B cell (primary cell): ENCODE results near the gene DYRK3. TPM values are rescaled to one million over a fixed set of nuclear protein-coding genes. Genes with fewer than 3 reads are reported as not detected.

Experiments
- ATAC-seq: fragments of 200-7000 bp; cut with Tn5 transposase; one replicate; pipeline ENCODE4 v1.10.0; 2021; ENCODE audit warnings: low read depth, mild to moderate bottlenecking, moderate number of reproducible peaks, moderate library complexity
- CTCF ChIA-PET: fragments of 350-600 bp; sonication (Branson Sonifier 250); formaldehyde crosslinking; loops from one replicate; lab custom pipeline; 2021; ENCODE audit warnings: antibody characterized with exemption, inconsistent platforms; lab: Charles Lee
- POLR2A ChIA-PET: fragments of 350-600 bp; sonication (Branson Sonifier 250); formaldehyde crosslinking; loops from one replicate; lab custom pipeline; 2021; ENCODE audit warnings: antibody characterized with exemption; lab: Charles Lee
- DNase-seq: peaks from one replicate; pipeline ENCODE4 v3.0.0; 2013
- H2AFZ ChIP-seq: 2 replicates; pipeline ENCODE4 v1.6.1; 2012; ENCODE audit warnings: mild to moderate bottlenecking, low read depth, low read length; ENCODE audit not compliant: insufficient read depth, poor library complexity, severe bottlenecking
- H3K27ac ChIP-seq, 2 donors: 1 replicate in 1 of 2; 2 replicates in 1 of 2; pipeline ENCODE4 v1.5.1; 2012 to 2013; ENCODE audit warnings: low read length in 2 of 2, mild to moderate bottlenecking in 2 of 2, moderate library complexity in 1 of 2
- H3K27me3 ChIP-seq, 4 experiments: fragments of 200-600 bp in 1 of 4; sonication (generic) in 1 of 4; replicated peaks in 1 of 4; 1 replicate in 2 of 4; 2 replicates in 2 of 4; pipeline versions ENCODE4 v1.6.1 to v1.7.0; 2013 to 2016; ENCODE audit warnings: low read length in 3 of 4, mild to moderate bottlenecking in 2 of 4, mixed read lengths in 1 of 4, moderate library complexity in 1 of 4; ENCODE audit not compliant: insufficient read depth in 4 of 4, control insufficient read depth in 3 of 4; ENCODE audit errors: control extremely low read depth in 1 of 4
- H3K36me3 ChIP-seq, 2 experiments: replicated peaks in 1 of 2; 1 replicate in 1 of 2; 2 replicates in 1 of 2; pipeline versions ENCODE4 v1.6.1 to v1.7.1; 2013; ENCODE audit warnings: low read length in 1 of 2; ENCODE audit not compliant: insufficient read depth in 2 of 2, control insufficient read depth in 1 of 2; ENCODE audit errors: control extremely low read depth in 1 of 2, extremely low read depth in 1 of 2
- H3K4me1 ChIP-seq, 2 donors: fragments of 200-600 bp in 1 of 2; sonication (generic) in 1 of 2; 1 replicate in 1 of 2; 2 replicates in 1 of 2; pipeline versions ENCODE4 v1.5.1 to v1.6.1; 2013 to 2017; ENCODE audit warnings: low read length in 2 of 2; ENCODE audit not compliant: control insufficient read depth in 2 of 2, insufficient read depth in 2 of 2
- H3K4me2 ChIP-seq: replicated peaks from 2 replicates; pipeline ENCODE3; 2012; ENCODE audit warnings: mild to moderate bottlenecking, low read depth, low read length; ENCODE audit not compliant: poor library complexity, severe bottlenecking
- H3K4me3 ChIP-seq, 5 experiments: fragments of 200-600 bp in 1 of 5; sonication (generic) in 1 of 5; 1 replicate in 3 of 5; 2 replicates in 2 of 5; pipeline versions ENCODE4 v1.5.1 to v1.7.0; 2011 to 2016; ENCODE audit warnings: low read length in 4 of 5, mild to moderate bottlenecking in 4 of 5, low read depth in 2 of 5, control low read depth in 1 of 5, moderate library complexity in 1 of 5; ENCODE audit not compliant: insufficient read depth in 1 of 5; ENCODE audit errors: control extremely low read depth in 1 of 5, extremely low read depth in 1 of 5
- H3K79me2 ChIP-seq: fragments of 200-600 bp; sonication (generic); one replicate; pipeline ENCODE4 v1.6.0; 2016; ENCODE audit warnings: low read length; ENCODE audit not compliant: control insufficient read depth, insufficient read depth
- H3K9ac ChIP-seq: fragments of 200-600 bp; sonication (generic); 2 replicates; pipeline ENCODE4 v1.6.1; 2017; ENCODE audit warnings: mild to moderate bottlenecking, low read length, moderate library complexity
- H3K9me3 ChIP-seq, 3 donors: one replicate each; pipeline versions ENCODE4 v1.6.1 to v1.7.1; 2013; ENCODE audit warnings: low read length in 2 of 3; ENCODE audit not compliant: control insufficient read depth in 2 of 3, insufficient read depth in 1 of 3; ENCODE audit errors: control extremely low read depth in 1 of 3
- H4K20me1 ChIP-seq: 2 replicates; pipeline ENCODE4 v1.6.0; 2012; ENCODE audit warnings: mild to moderate bottlenecking, low read length; ENCODE audit not compliant: insufficient read depth, control insufficient read depth, poor library complexity, severe bottlenecking
- H3K27ac Mint-ChIP-seq: one replicate; pipeline ENCODE4 v1.8.0; 2021; ENCODE audit warnings: mixed read lengths
- H3K27me3 Mint-ChIP-seq: one replicate; pipeline ENCODE4 v1.8.0; 2021; ENCODE audit warnings: mixed read lengths
- H3K4me1 Mint-ChIP-seq: one replicate; pipeline ENCODE4 v1.8.0; 2021; ENCODE audit warnings: mixed read lengths
- H3K4me3 Mint-ChIP-seq: one replicate; pipeline ENCODE4 v1.8.0; 2021; ENCODE audit warnings: mixed read lengths
- H3K9me3 Mint-ChIP-seq: one replicate; pipeline ENCODE4 v1.8.0; 2022; ENCODE audit warnings: mixed read lengths; ENCODE audit not compliant: insufficient read depth
- CTCF ChIP-seq: fragments of 200-600 bp; IDR thresholded peaks from one replicate; pipeline ENCODE4 v1.8.0; 2022; ENCODE audit warnings: antibody characterized with exemption, mild to moderate bottlenecking
- EZH2 ChIP-seq: IDR thresholded peaks from 2 replicates; pipeline ENCODE4 v1.6.1; 2012; ENCODE audit warnings: borderline replicate concordance, low read depth, mild to moderate bottlenecking, moderate library complexity, low read length; ENCODE audit not compliant: insufficient read depth, poor library complexity, severe bottlenecking
- WGBS: methylation state at CpG from one replicate; pipeline ENCODE4 v1.1.5; 2013; ENCODE audit warnings: missing lambda C conversion rate; ENCODE audit not compliant: insufficient coverage; 5-methylcytosine and 5-hydroxymethylcytosine counted together
- intact Hi-C: fragments of 100-400 bp; cut with micrococcal nuclease; formaldehyde crosslinking; loops from one replicate; pipeline ENCODE4 v1.10.0; 2022
- polyA plus RNA-seq: library from polyadenylated mRNA; depleted of rRNA; stranded (reverse); fragments of >200 nt; gene quantifications from 2 replicates; pipeline ENCODE4 v1.2.3, GENCODE V29; 2012
- total RNA-seq, 2 donors: library from RNA; stranded (reverse); fragments of 120-200 nt in 1 of 2; gene quantifications; 1 replicate in 1 of 2; 2 replicates in 1 of 2; pipeline versions ENCODE4 v1.2.3 to v1.2.4, GENCODE V29; 2013 to 2022

Gene DYRK3
- total and polyA plus RNA-seq, 2 donors (not counting 1 experiment from before 2014, with no cell fraction given), result 0.30 TPM; not detected in 1

- H3K9me3 Mint-ChIP-seq, result no peaks in the 10 kb centered on the region
- H3K36me3 ChIP-seq, result no peaks in the 10 kb centered on the region
- H3K4me3 Mint-ChIP-seq, result peak overlapping the region; percentile 64
- H3K9me3 ChIP-seq, result no peaks in the 10 kb centered on the region
- H3K4me1 Mint-ChIP-seq, result peaks cover 24% of the 10 kb centered on the region
- CTCF ChIA-PET, result interaction anchor here (0.6 to 18.6 kb wide), 74 partner anchors 10 to 951 kb away, joined by 3 to 215 read pairs (median 5); partner anchors contain the start of genes DYRK3, EIF2D, IKBKE and IL10
- H3K27me3 Mint-ChIP-seq, result peaks cover 40% of the 10 kb centered on the region
- intact Hi-C loops, result loop anchor here (1.0 to 2.0 kb wide), 7 partner anchors 15 to 185 kb away; no protein-coding TSS in a partner anchor
- peak overlapping the region; percentile 75 for H3K4me2 ChIP-seq
- WGBS, result 0% methylated on average over 11 of the region's 20 CpGs
- POLR2A ChIA-PET, result interaction anchor here (0.8 to 1.3 kb wide), 4 partner anchors 9 to 52 kb away, joined by 3 to 5 read pairs (median 4); partner anchors contain the start of gene EIF2D
- H4K20me1 ChIP-seq, result no peaks in the 10 kb centered on the region
- H3K9ac ChIP-seq, result peak overlapping the region; percentile 42
- H3K79me2 ChIP-seq, result no peaks in the 10 kb centered on the region
- H3K27ac Mint-ChIP-seq, result no peak overlapping the region
- peak; percentile 89 for TF ChIP-seq CTCF
- no peak for TF ChIP-seq EZH2
- peaks cover 0 to 48% (median 15%) of the 10 kb centered on the region in 4 experiments for H3K27me3 ChIP-seq
- DNase-seq (peak; percentile 86), ATAC-seq (peak; percentile 80)
- H2AFZ ChIP-seq, result peak overlapping the region; percentile 18
- peaks cover 14 to 16% of the 10 kb centered on the region in 2 donors for H3K4me1 ChIP-seq
- peak overlapping the region in 2 of 5 experiments; percentile 31 to 34 for H3K4me3 ChIP-seq
- no peak overlapping the region for H3K27ac ChIP-seq
Measured at GRCh38 chr1:206663832-206664652, 28.7 kb downstream of the DYRK3 start.

- Histone ChIP-seq H3K4me2 (no peak overlapping the region), H3K79me2 (no peaks in the 10 kb centered on the region), H3K27ac (no peak overlapping the region), H3K9me3 (no peaks in the 10 kb centered on the region), H3K36me3 (no peaks in the 10 kb centered on the region), H3K4me3 (no peak overlapping the region), H3K27me3 (peaks cover 0 to 51% (median 15%) of the 10 kb centered on the region in 4 experiments), H2AFZ (no peak overlapping the region), H3K4me1 (peaks cover 14 to 16% of the 10 kb centered on the region in 2 donors), H3K9ac (no peak overlapping the region), H4K20me1 (no peaks in the 10 kb centered on the region)
- TF ChIP-seq CTCF, result no peak
- TF ChIP-seq EZH2, result no peak
- H3K4me1 Mint-ChIP-seq, result peaks cover 24% of the 10 kb centered on the region
- H3K27ac Mint-ChIP-seq, result no peak overlapping the region
- ChIA-PET CTCF (interaction anchor here (0.7 to 18.6 kb wide), 49 partner anchors 10 to 330 kb away, joined by 3 to 215 read pairs (median 9); partner anchors contain the start of genes DYRK3, EIF2D, IKBKE and IL10), POLR2A (no interaction called here)
- peaks cover 40% of the 10 kb centered on the region for H3K27me3 Mint-ChIP-seq
- ATAC-seq (no peak), DNase-seq (no peak)
- intact Hi-C loops, result loop anchor here (1.0 to 2.0 kb wide), 7 partner anchors 14 to 185 kb away; no protein-coding TSS in a partner anchor
- WGBS, result 20% methylated on average over 2 of the region's 6 CpGs
- H3K9me3 Mint-ChIP-seq, result no peaks in the 10 kb centered on the region
- no peak overlapping the region for H3K4me3 Mint-ChIP-seq
Measured at GRCh38 chr1:206664740-206665139, 29.4 kb downstream of the DYRK3 start.
